HG02759 (cell line): ENCODE results near the gene PRSS2.

Experiments
- ATAC-seq: cut with Tn5 transposase; IDR thresholded peaks from one replicate; pipeline ENCODE4 v1.9.1; 2021; ENCODE audit warnings: mild to moderate bottlenecking, moderate library complexity; ENCODE audit not compliant: unreplicated experiment

PRSS2 gene

DNA sequence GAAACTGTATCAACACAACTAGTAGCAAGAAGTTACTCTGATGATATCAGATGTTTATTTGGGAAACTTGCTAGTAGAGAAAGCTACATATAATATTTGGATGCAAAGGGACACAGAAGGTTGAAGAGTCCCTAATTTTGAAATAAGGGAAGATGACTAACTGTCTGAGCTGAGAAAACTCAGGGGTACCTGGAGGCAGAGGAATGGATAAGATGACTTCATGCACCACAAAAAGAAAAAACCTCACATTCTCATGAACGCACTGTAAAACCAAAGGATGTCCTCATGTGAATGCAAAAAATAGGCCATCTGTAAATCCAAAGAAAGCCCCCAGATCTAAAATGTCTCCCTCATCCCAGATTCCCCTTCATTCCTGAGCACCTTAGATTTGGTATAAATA, 29.3 kb downstream of the PRSS2 start:
- ATAC-seq, result no peak

DNA sequence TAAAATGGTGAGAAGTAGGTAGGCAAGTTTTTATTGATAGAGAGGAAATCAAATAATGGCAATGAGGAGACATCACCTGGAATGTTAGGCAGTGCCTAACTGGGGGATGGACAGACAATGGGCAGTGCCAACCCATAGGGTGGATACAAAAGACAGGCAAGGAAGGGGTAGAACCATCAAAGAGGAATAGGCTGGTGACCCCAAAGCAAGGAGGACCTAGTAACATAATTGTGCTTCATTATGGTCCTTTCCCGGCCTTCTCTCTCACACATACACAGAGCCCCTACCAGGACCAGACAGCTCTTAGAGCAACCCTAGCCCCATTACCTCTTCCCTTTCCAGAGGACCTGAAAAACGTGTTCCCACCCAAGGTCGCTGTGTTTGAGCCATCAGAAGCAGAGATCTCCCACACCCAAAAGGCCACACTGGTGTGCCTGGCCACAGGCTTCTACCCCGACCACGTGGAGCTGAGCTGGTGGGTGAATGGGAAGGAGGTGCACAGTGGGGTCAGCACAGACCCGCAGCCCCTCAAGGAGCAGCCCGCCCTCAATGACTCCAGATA, 30.0 kb downstream of the PRSS2 start:
- no peak for ATAC-seq

DNA sequence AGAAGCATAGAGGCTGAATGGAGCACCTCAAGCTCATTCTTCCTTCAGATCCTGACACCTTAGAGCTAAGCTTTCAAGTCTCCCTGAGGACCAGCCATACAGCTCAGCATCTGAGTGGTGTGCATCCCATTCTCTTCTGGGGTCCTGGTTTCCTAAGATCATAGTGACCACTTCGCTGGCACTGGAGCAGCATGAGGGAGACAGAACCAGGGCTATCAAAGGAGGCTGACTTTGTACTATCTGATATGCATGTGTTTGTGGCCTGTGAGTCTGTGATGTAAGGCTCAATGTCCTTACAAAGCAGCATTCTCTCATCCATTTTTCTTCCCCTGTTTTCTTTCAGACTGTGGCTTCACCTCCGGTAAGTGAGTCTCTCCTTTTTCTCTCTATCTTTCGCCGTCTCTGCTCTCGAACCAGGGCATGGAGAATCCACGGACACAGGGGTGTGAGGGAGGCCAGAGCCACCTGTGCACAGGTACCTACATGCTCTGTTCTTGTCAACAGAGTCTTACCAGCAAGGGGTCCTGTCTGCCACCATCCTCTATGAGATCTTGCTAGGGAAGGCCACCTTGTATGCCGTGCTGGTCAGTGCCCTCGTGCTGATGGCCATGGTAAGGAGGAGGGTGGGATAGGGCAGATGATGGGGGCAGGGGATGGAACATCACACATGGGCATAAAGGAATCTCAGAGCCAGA, 31.0 kb downstream of the PRSS2 start:
- no peak for ATAC-seq

DNA sequence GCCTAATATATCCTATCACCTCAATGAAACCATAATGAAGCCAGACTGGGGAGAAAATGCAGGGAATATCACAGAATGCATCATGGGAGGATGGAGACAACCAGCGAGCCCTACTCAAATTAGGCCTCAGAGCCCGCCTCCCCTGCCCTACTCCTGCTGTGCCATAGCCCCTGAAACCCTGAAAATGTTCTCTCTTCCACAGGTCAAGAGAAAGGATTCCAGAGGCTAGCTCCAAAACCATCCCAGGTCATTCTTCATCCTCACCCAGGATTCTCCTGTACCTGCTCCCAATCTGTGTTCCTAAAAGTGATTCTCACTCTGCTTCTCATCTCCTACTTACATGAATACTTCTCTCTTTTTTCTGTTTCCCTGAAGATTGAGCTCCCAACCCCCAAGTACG, 31.5 kb downstream of the PRSS2 start:
- no peak for ATAC-seq

DNA sequence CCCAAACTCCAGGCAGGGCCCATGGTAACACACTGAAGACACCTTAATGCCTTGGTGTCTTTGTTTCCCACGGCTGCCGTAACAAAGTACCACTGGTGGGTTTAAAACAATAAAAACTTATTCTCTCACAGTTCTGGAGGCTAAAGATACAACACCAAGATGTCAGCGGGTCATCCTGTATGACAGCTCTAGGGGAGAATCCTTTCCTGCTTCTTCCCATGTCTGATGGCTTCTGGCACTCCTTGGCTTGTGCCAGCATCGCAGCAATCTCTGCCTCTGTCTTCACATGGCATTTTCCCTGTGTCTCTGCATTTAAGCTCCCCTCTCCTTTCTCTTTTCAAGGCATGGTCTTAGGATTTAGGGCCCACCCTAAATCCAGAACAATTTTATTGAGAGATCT, 33.1 kb downstream of the PRSS2 start:
- ATAC-seq, result no peak

DNA sequence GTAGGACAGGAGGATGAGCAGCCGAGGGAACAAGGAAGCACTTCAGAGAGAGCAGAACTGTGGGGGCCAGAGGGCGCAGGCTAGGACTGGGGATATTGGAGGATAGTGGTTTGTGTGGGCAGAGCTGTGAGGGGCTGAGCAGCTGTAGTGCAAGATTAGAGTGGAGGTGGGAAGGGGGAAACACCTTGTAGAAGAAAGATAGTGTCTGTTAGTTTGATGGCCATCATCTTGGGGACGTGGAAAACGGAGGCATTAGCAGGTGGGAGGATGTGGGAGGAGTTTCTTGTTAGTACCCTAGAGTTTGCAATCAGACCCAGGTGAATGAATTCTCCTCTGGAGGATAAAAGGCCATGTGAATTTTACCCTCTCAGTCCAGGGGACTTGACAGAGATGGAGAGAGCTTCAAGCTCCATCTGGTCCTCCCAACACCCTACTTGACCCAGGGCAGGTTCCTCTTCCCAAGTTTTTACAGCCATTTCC, 34.0 kb downstream of the PRSS2 start:
- no peak for ATAC-seq

DNA sequence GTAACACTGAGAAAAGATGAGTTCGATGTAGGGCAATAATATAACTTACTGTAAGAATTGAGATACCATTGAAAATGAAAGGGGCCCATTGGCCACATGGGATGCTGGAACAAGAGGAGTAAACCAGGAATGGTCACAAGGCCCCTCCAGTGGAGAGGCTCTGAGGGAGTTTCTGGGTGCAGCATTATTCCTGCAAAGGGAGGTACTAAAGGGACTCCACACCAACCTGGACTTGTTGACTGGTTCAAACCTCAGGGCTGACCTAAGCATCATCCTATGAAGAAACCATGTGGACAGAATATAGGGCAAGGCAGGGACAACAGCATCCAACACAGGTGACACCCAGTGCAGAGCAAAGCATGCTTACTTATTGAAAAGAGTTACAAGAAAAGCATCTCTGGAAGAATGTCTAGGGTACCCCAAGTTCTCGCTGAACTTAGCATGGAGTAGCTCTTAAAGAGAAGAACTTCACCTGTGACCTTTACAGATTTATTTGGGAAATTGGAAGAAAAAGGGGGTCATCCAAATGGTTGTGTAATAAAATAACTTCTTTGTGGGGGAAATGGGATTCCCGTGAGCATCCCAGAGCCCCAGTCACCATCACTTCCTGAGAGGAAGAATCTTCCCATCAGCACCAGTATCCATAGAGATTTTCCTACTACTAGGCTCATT, 34.7 kb downstream of the PRSS2 start:
- ATAC-seq, result no peak

DNA sequence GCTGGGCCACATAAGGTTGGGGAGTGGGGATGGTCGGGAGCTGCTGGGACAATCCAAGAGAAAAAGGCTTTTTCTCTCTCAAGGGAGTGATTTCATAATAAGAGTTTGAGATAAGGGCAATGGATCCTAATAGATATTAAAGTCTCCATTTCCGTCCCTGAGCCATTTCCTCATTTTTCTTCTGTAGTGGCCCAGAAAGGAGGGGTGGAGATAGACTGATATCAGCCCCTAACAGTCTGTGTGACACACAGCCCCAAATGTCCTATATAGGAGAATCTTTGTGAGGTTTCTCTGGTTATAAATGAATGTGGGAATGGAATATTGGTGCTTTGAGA, 35.2 kb downstream of the PRSS2 start:
- no peak for ATAC-seq

DNA sequence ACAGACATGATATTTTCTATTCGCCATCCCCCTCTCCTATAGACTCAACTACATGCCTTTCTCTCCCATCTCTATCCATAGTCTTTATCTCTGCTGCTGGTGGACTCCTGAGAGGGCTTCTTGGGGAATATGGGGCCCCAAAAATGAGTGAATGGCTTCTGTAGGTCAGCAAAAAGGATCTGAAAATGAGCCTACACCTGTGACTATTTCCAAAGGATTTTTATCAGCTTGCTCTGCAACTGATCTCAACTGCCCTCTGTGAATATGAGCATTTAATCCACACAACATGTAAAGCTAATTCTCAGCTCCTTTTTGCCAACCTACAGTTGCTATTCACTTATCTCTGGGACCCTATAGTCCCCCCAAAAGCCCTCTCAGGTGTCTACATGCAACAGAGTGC, 36.2 kb downstream of the PRSS2 start:
- no peak for ATAC-seq

DNA sequence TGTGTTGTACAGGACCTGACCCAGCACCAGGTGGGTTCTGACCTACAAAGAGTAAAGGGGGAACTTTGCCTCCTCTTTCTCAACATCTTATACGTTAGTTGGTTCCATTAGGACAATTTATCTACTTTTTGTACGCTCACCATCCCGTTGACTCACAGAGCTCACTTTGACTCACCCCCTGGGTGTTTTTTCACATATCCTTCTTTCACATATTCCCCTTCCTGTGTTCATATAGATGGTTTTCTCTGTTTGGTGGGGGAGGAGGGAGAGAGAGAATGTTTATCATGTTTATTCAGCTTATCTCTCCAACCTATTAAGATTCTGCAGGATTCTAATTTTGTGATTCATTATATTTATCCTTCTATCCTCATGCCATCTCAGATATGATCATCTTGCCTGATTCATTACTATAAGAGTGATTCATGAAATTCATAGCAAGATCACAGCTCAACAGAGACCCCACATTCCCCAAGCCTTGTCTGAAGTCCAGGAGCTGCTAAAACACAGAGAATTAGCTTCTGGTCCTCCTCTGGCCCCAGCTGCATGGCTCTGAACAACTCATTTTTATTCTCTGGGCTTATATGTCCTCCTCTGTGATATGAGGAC, 37.2 kb downstream of the PRSS2 start:
- no peak for ATAC-seq

DNA sequence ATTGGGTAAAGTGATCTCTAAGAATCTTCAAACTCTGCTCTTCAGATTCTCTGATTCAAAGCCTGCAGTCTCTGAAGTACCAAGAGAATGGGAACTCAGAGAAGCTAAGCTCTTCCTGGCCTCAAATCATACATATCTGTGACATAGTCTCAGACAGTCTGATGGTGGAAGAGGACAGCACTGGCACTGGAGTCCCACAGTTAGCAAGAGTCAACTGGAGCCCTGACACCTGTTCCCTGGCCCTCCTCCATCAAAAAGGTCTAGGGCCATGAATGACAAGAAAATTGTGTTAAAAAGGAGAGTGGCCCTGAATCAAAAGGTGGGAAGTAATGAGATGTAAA, 37.7 kb downstream of the PRSS2 start:
- peak; percentile 27 for ATAC-seq

DNA sequence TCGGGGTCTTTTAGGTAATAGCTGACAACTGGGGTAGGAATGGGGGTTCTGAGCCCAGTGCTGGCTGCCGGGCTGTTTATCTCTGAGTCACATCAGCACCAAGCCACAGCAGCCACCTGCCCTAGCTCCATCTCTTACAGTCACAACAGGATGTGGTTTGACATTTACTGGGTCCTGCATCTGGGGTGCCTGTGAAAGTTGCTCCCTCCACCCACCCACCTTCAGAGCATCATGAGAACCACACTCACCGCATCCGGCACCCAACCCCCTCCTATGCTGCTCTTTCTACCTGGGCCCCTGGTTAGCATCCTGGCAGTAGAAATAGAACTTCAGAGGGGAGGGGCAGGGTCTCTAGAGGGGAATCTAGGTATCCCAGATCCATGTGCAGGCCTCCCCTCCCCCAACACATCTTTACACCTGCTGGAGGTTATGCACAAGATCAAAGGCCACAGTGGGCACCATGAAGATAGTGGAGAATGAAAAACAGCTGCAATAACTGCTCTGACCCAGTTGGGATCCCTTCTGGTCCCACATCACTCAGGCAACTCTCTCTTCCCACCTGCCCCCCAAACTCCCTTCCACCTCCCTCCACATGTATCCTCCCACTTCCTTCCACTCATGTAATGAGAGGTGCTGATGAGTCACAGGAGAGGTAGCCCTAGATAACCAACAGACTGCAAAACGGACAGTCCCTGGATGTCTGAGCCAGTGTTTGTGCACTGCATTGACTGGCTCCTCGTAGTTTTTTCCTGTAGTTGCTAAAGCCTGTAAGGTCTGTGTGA, 38.2 kb downstream of the PRSS2 start:
- ATAC-seq, result peak; percentile 86

DNA sequence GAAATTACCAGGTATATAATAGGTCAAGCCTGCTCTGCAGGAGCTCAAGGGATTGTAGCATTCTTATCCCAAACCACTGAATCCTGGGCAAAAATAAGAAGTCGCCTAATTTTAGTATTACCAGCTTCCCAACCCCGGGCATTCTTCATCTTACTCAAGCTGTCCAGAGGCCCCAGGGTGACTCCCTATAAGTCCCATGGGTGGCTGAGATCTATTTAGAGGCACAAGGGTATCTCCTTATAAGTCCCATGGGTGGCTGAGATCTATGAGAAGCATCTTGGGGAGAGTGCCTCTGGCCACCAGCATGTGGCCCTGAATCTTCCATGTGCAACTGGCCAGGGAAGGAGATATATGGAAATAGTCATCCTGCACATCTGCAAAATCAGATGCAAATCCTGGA, 38.9 kb downstream of the PRSS2 start:
- no peak for ATAC-seq

DNA sequence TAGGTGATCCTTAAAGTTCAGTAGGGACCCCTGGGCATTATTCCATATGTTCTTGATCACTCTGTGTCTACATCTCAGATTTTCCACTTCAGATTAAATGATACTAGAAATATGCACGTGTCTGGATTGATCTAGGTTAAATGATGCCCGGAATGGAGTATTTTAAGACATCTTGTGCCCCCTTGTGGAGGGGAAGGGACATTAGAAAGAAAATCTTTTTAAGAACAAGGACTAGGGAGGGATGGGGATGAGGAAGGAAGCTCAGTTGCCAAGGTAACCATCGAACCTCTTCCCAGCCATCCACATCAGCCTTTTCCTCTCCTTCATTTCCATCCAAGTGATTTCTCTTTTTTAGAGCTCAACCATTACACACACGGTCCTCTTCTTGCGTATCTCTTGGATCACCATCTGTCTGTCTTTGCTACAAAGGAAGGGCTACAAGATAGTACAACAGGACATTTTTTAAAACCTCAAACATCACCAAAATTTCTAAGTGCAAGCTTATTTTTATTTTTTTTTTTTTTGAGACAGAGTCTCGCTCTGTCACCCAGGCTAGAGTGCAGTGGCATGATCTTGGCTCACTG, 40.5 kb downstream of the PRSS2 start:
- no peak for ATAC-seq

DNA sequence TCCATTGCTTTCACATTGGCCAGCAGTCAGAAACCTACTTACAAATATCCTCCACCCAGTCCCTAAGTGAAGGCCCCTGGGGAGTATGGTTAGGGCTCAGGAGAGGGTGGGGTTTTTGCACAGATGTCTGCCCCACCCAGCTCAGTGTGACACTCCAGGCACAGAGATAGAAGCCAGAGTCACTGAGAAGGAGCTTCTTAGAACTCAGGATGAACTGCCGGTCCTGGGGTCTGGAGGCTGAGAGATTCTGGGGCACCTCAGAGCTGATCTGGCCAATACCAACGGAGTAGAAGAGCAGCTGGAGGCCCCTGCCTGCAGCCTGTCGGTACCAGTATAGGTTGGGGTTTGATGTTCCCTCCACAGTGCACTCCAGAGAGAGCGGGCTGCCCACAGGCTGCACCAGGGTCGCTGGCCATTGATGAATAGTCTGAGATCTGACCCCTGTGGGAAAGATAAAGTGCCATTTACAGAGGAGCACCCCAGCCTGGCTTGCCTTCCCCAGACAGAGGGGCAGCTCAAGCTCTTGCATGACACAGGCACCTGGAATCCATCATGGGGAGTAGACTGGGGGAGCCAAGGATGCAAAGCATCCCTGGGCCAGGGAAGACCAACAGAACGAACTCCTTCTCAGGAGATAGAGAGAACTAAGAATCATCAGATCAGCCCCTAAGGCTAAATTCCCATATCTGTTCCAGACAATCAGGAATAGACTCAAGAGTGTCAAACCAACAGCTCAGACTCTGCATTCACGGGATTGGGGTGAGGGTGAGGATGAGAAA, 41.9 kb downstream of the PRSS2 start:
- no peak for ATAC-seq

DNA sequence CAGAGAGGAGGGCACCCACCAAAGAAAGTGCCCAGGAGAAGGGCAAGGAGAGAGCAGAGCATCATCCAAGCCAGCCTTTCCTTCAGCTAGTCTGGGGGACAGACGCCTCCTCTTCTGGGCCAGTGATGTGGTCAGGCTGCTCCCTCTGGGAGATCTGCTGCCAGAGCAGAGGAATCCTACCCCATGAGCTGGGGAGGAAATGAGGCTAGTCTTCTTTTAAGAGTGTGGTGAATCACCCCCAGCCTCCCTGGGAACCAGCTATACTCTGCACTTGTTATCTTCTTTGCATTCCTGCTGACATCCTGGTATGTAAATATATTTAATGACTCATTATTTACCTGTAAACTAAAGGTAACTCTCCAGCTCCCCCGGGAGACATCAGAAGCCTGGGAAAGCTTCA, 42.5 kb downstream of the PRSS2 start:
- ATAC-seq, result no peak

DNA sequence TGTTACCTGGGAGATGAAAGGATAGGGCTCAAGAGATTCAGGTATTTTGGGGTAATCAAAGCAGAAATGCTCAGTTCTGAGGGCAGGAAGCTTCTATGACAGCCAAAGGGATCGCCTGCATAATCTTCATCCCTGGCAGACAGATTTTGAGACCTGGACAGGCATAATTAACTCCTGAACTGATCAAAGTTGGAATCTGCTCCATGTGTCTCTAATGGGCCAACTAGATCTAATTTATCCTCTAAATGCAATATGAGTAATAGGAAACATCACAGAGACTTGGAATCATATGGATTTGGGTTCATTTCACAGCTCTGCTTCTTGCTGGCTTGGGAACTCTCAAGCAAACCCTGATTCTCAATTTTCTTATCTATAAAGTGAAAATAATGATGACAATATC, 42.9 kb downstream of the PRSS2 start:
- no peak for ATAC-seq

DNA sequence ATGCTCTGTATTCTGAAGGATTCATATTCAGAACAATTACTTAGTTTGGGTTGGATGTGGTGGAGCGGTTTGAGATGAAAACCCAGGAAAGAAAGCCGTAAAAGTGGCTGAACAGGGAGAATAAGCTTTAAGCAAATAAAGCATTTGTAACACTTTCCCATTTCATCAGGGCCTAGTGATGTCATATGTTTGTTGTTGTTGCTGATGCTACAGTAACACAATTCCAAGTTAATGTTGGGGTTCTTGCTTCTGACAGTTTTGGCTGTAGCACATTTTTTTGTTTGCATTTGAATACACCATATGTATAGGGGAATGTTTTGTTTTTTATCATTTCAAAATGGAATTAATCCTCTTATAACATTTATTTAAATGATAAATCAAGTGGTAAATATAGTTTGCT, 43.7 kb downstream of the PRSS2 start:
- ATAC-seq, result no peak

DNA sequence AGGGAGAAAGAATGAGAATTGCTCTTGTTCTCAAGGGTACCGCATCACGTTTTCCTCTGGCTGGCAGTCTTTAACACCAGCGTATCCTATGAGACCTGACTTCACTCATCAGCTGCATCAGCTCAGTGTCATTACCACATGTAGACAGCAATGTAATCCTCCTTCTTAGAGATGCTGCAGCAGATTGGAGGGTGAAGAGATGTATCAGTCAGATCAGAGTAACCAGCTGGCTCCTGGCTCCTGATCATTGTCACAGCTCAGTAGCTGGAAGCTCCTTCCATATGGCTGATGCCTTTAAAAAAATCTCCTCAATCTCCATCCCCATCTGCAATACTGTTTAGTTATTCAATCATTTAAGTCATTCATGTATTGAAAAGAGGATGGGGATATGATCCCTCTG, 44.4 kb downstream of the PRSS2 start:
- ATAC-seq, result no peak

DNA sequence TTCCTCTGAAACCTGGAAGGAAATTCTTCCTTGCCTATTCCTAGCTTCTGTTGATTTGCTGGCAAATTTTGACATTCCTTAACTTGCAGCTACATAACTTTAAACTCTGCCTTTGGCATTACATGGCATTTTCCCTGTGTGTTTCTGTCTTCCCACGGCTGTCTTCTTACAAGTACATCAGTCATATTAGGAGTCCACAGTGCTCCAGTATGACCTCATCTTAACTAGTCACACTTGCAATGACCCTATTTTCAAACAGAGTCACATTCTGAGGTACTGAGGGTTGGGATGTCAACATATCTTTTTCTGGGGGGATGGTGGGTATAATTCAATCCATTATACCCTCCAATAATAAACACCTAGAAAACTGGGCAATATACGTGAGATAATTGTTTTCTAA, 46.7 kb downstream of the PRSS2 start:
- ATAC-seq, result no peak
